Measurements from ENCODE around the gene HSD17B13. TPM values are rescaled to one million over a fixed set of nuclear protein-coding genes. Genes with fewer than 3 reads are reported as not detected.

Gene HSD17B13
- total RNA-seq, 2 donors from 2014 or later = 0.11 TPM; not detected in 1

DNA sequence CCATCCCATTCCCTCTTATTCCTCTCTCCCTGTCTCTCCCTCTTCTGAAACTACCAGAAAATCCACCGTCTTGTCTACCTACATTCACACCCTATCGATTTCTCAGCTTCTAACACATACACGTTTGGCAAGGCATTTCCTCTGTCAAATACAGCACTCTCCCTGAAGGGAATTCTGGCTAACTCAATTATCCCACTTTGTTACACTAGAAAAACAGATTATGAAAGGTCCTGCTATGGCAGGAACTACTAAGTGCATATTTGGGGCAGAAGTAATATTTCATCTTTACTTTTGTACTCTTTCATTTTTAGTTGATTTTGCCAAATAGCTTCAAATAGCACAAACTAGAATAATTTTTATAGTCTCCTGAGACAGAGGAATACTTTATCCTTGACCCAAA, 55.7 kb downstream of the HSD17B13 start:
- peaks cover 4% of the 10 kb centered on the region for H3K9me3 Mint-ChIP-seq
- no peak for ATAC-seq (replicated peaks)
- no peak overlapping the region for H3K27ac Mint-ChIP-seq
- H3K4me3 Mint-ChIP-seq = no peak overlapping the region
- H3K27me3 Mint-ChIP-seq = peaks cover 16% of the 10 kb centered on the region
- H3K4me1 Mint-ChIP-seq = no peaks in the 10 kb centered on the region
- no peaks in the 10 kb centered on the region for H3K36me3 Mint-ChIP-seq (ENCODE audit: low read depth)

DNA sequence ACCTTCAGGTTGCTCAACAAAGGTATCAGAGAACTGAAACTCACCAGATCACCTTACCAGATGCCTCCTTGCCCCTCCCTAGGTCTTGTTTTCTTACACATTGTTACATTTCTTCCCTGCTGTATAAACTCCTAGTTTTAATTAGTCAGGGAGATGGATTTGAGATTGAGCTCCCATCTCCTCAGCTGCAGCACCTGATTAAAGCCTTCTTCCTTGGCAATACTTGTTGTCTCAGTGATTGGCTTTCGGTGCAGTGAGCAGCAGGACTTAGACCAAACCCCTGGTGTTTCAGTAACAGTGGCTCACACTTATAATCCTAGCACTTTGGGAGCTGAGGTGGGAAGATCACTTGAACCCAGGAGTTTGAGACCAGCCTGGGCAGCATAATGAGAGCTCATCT, 59.8 kb downstream of the HSD17B13 start:
- Mint-ChIP-seq H3K27ac (no peak overlapping the region), H3K9me3 (peaks cover 4% of the 10 kb centered on the region), H3K4me3 (no peak overlapping the region), H3K36me3 (ENCODE audit: low read depth) (no peaks in the 10 kb centered on the region), H3K27me3 (peaks cover 8% of the 10 kb centered on the region), H3K4me1 (no peaks in the 10 kb centered on the region)
- no peak for ATAC-seq (replicated peaks)

DNA sequence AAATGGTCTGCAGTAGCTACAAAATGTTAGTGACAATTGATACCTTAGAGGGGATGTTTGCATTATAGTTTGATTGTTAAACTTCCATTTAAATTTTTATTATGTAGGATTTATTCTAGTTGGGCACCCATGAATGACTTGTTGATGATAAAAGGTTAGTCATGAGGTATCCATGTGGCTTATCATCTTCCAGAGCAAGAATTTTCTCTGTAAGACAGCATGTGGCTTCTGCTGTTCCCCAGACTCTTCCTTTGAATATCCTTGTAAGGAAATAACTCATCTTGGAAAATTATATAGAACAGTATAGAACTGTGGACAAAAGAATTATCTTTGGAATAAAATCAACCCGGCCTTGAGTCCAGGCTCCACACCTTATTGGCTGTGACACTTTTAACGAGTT, 62.2 kb downstream of the HSD17B13 start:
- Mint-ChIP-seq H3K4me3 (no peak overlapping the region), H3K9me3 (peaks cover 9% of the 10 kb centered on the region), H3K27me3 (peaks cover 8% of the 10 kb centered on the region), H3K36me3 (ENCODE audit: low read depth) (no peaks in the 10 kb centered on the region), H3K27ac (no peak overlapping the region), H3K4me1 (no peaks in the 10 kb centered on the region)
- ATAC-seq (replicated peaks) = no peak

DNA sequence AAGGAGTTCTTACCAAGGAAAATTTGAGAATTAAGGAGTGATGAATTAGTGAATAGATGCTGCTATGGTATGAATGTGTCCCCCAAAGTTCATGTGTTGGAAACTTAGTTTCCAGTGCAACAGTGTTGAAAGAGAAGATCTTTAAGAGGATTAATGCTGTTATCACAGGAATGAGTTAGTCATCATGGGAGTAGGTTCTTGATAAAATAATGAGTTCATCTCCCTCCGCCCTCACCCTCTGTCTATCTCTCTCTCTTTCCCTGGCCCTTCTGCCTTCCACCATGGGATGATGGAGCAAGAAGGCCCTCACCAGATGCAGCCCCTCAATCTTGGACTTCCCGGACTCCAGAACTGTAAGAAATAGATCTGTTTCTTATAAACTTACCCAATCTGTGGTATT, 64.0 kb downstream of the HSD17B13 start:
- Mint-ChIP-seq H3K9me3 (peaks cover 9% of the 10 kb centered on the region), H3K27ac (no peak overlapping the region), H3K4me1 (no peaks in the 10 kb centered on the region), H3K36me3 (ENCODE audit: low read depth) (no peaks in the 10 kb centered on the region), H3K27me3 (peaks cover 5% of the 10 kb centered on the region), H3K4me3 (no peak overlapping the region)
- no peak for ATAC-seq (replicated peaks)

DNA sequence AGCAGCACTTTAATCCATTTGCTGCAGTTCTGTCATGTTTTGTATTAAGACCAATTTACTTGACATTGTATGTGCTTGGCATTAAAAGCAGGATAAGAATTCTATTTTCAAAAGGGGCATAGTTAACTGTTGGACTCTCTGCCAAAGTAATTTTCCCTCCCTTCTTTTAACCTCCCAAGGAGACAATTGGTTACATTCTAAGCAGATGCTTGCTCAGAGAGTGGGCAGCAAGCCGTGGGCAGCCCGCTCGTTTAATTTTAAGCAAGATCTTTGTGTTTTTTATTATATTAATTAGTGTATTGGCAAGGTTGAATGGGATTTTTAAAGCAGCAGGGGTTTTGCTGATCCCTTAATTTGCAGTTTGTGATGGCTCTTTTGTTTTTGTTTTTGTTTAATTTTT, 65.2 kb downstream of the HSD17B13 start:
- H3K9me3 Mint-ChIP-seq = peaks cover 5% of the 10 kb centered on the region
- H3K36me3 Mint-ChIP-seq (ENCODE audit: low read depth) = no peaks in the 10 kb centered on the region
- no peak overlapping the region for H3K4me3 Mint-ChIP-seq
- no peaks in the 10 kb centered on the region for H3K27me3 Mint-ChIP-seq
- no peak for ATAC-seq (replicated peaks)
- no peaks in the 10 kb centered on the region for H3K4me1 Mint-ChIP-seq
- H3K27ac Mint-ChIP-seq = no peak overlapping the region

DNA sequence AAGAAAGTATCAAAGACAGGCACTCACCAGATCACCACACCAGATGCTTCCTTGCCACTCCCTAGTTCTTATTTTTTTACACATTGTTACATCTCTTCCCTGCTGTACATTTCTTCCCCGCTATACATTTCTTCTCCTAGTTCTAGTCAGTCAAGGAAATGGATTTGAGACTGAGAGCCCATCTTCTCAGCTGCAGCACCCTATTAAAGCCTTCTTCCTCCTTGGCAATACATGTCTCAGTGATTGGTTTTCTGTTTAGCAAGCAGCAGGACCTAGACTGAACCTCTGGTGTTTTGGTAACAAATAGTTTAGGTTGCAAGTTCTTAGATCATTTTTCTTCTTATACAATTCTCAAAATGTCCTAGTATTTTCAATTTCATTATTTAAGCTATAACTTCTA, 66.9 kb downstream of the HSD17B13 start:
- Mint-ChIP-seq H3K4me3 (no peak overlapping the region), H3K27me3 (no peaks in the 10 kb centered on the region), H3K27ac (no peak overlapping the region), H3K4me1 (no peaks in the 10 kb centered on the region), H3K36me3 (ENCODE audit: low read depth) (no peaks in the 10 kb centered on the region), H3K9me3 (peaks cover 5% of the 10 kb centered on the region)
- ATAC-seq (replicated peaks) = no peak

Other genes starting within 250 kb of the HSD17B13 start
- 10 to 100 TPM in 1 of 2 donors, 1 to 10 TPM in 1; 5.6 to 12.0 TPM for gene KLHL8, start 102.3 kb downstream of the HSD17B13 start, total RNA-seq
- gene HSD17B11, start 68.3 kb upstream of the HSD17B13 start, total RNA-seq = 10 to 100 TPM; 17.6 to 22.4 TPM
- 1 to 10 TPM; 4.4 to 9.8 TPM for gene NUDT9, start 99.7 kb upstream of the HSD17B13 start, total RNA-seq
- under 1 TPM in 1 of 2 donors, not detected in 1; 0.11 TPM for gene SPARCL1, start 206.5 kb upstream of the HSD17B13 start, total RNA-seq

All from activated T-helper 17 cell treated with anti-CD3 and anti-CD28 coated beads, Interleukin-2, amount 50 U/mL, for 72 hours (primary cell).